Measurements from ENCODE around the gene KRTAP5-11. TPM values are rescaled to one million over a fixed set of nuclear protein-coding genes. Genes with fewer than 3 reads are reported as not detected.

Gene KRTAP5-11
- total RNA-seq, 1 donor, result not detected

DNA sequence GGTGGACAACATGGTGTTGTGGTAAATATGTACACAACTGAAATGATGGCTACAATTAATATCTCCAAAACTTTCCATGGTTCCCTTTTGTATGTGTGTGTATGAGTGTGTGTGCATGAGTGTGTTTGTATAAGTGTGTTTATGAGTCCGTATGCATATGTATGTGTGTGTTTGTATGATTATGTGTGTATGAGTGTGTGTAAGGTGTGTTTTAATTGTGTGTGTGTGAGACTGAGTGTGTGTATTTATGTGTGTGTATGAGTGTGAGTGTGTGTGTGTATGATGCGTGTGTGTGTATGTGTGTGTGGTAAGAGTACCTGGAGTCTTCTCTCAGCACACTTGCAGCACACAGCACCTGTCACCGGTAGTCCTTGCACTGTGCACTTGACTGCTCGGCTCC is 26.7 kb downstream of the KRTAP5-11 start:
- H3K4me3 ChIP-seq (ENCODE audit: low read depth, low read length), result no peak overlapping the region
- TF ChIP-seq CTCF (IDR thresholded peaks at IDR 0.05; ENCODE audit: insufficient read depth, low read depth, low read length), result no peak
- no peak for DNase-seq (ENCODE audit: low read depth)

DNA sequence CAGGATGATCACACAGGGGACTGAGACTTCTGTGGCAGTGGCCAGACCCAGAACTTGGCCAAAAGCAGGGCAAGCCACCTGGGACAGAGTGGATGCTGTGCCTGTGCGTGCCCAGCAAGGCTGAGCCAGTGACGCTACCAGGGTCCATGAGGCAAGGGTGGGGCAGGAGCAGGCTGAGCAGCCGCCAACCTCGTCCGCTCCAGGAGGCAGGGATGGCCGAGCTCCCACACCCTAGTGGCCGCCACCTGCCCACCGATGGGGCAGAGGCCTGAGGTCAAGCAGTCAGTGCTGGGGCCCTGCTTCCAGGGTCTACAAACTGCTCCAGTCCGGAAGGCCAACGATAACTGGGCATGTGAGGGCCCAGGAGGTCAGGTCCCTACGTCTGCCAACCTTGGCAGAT is 27.2 kb downstream of the KRTAP5-11 start:
- H3K4me3 ChIP-seq (ENCODE audit: low read depth, low read length), result no peak overlapping the region
- no peak for TF ChIP-seq CTCF (IDR thresholded peaks at IDR 0.05; ENCODE audit: insufficient read depth, low read depth, low read length)
- DNase-seq (ENCODE audit: low read depth), result no peak

GRCh38 chr11:71554996-71555395 is 27.7 kb downstream of the KRTAP5-11 start:
- no peak overlapping the region for H3K4me3 ChIP-seq (ENCODE audit: low read depth, low read length)
- DNase-seq (ENCODE audit: low read depth), result no peak
- TF ChIP-seq CTCF (IDR thresholded peaks at IDR 0.05; ENCODE audit: insufficient read depth, low read depth, low read length), result no peak

GRCh38 chr11:71551711-71552110 is 31.0 kb downstream of the KRTAP5-11 start:
- no peak for DNase-seq (ENCODE audit: low read depth)
- TF ChIP-seq CTCF (IDR thresholded peaks at IDR 0.05; ENCODE audit: insufficient read depth, low read depth, low read length), result no peak
- no peak overlapping the region for H3K4me3 ChIP-seq (ENCODE audit: low read depth, low read length)

DNA sequence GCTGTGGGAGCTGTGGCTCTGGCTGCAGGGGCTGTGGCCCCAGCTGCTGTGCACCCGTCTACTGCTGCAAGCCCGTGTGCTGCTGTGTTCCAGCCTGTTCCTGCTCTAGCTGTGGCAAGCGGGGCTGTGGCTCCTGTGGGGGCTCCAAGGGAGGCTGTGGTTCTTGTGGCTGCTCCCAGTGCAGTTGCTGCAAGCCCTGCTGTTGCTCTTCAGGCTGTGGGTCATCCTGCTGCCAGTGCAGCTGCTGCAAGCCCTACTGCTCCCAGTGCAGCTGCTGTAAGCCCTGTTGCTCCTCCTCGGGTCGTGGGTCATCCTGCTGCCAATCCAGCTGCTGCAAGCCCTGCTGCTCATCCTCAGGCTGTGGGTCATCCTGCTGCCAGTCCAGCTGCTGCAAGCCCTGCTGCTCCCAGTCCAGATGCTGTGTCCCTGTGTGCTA is 33.9 kb downstream of the KRTAP5-11 start:
- DNase-seq (ENCODE audit: low read depth), result no peak
- no peak for TF ChIP-seq CTCF (IDR thresholded peaks at IDR 0.05; ENCODE audit: insufficient read depth, low read depth, low read length)
- H3K4me3 ChIP-seq (ENCODE audit: low read depth, low read length), result no peak overlapping the region

GRCh38 chr11:71548120-71548519 is 34.6 kb downstream of the KRTAP5-11 start, which contains the start of gene KRTAP5-9:
Gene KRTAP5-9 (plus strand): TSS chr11:71548420. CDS start chr11:71548658, 238 bp downstream.
- no peak for TF ChIP-seq CTCF (IDR thresholded peaks at IDR 0.05; ENCODE audit: insufficient read depth, low read depth, low read length)

GRCh38 chr11:71545405-71545966 is 37.2 kb downstream of the KRTAP5-11 start:
- TF ChIP-seq CTCF (IDR thresholded peaks at IDR 0.05; ENCODE audit: insufficient read depth, low read depth, low read length), result no peak
- no peak overlapping the region for H3K4me3 ChIP-seq (ENCODE audit: low read depth, low read length)

More at GRCh38 chr11:71548120-71548519, 34.6 kb downstream of the KRTAP5-11 start, which contains the start of gene KRTAP5-9:
- no peak within 1 kb of the TSS for H3K4me3 ChIP-seq (ENCODE audit: low read depth, low read length)
- no peak for DNase-seq (ENCODE audit: low read depth)

More at GRCh38 chr11:71545405-71545966, 37.2 kb downstream of the KRTAP5-11 start:
- DNase-seq (ENCODE audit: low read depth), result no peak
